Neural crest cell (in vitro differentiated cells): Measurements from ENCODE around the gene TMEM106B. TPM values are rescaled to one million over a fixed set of nuclear protein-coding genes. Genes with fewer than 3 reads are reported as not detected.

ENCODE experiments used
- DNase-seq: peaks from one replicate; pipeline ENCODE4 v3.0.0; 2021; ENCODE audit warnings: low read depth, mixed read lengths, low spot score
- H3K27ac Mint-ChIP-seq: one replicate; pipeline ENCODE4 v1.8.0; 2021; ENCODE audit warnings: mild to moderate bottlenecking, mixed read lengths; ENCODE audit not compliant: unreplicated experiment
- H3K27me3 Mint-ChIP-seq: 2 replicates; pipeline ENCODE4 v1.8.0; 2021; ENCODE audit warnings: low read depth, mild to moderate bottlenecking, mixed read lengths
- H3K36me3 Mint-ChIP-seq: 2 replicates; pipeline ENCODE4 v1.8.0; 2021; ENCODE audit warnings: low read depth, mild to moderate bottlenecking, mixed read lengths
- H3K4me1 Mint-ChIP-seq: 2 replicates; pipeline ENCODE4 v1.8.0; 2021; ENCODE audit warnings: mixed read lengths
- H3K4me3 Mint-ChIP-seq: one replicate; pipeline ENCODE4 v1.8.0; 2021; ENCODE audit warnings: mild to moderate bottlenecking, mixed read lengths
- H3K9me3 Mint-ChIP-seq: 2 replicates; pipeline ENCODE4 v1.8.0; 2021; ENCODE audit warnings: mixed read lengths
- total RNA-seq: library from RNA; stranded (reverse); gene quantifications from 2 replicates; pipeline ENCODE4 v1.2.1, GENCODE V29; 2021
- TF ChIP-seq, protein P1 (sequence below): fragments of 200-600 bp; sonication (generic); conservative IDR thresholded peaks from 2 replicates; pipeline ENCODE4 v1.5.0; 2021; ENCODE audit warnings: antibody characterized with exemption, mild to moderate bottlenecking

The TMEM106B gene
- total RNA-seq, 1 donor from 2014 or later = 31.8 TPM

DNA sequence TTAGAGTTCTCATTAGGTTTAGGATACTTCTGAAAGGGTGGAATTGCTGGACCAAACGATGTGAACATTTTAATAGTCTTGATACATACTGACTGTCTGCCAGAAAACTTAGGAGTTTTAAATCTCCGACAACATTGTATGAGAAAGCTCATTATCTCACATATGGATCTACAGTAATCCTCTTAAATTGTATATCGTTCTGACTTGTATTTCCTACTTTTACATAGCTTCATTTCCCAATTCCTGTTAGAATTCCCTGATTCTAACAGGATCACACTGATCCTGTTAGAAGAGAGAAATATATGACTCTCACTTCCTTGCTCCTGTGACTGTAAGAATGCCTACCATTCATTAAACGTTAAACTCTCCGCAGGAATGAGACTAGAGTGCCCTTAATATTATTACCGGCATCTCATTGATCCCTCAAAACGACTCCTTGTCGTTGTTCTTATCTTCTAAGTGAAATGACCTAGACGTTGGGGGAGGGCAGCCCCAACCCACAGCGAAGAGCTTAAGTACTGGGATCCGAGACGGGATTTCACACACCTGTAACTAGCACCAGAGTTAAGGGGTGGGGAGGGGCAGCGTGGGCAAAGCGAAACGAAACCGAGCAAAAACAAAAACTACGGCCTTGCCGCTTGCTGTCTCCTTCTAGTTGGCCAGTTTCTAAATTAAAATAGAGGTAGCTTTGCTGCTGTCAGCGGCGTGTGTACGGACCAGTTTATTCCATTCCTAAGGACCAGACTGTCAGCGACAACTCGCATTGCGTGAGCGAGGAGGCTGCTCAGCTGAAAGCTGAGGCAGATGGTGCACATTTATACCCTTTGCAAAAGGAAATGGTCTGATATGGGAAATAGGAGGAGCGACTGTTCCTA is 678 bp upstream of the TMEM106B start:
- TF ChIP-seq, protein P1, sequence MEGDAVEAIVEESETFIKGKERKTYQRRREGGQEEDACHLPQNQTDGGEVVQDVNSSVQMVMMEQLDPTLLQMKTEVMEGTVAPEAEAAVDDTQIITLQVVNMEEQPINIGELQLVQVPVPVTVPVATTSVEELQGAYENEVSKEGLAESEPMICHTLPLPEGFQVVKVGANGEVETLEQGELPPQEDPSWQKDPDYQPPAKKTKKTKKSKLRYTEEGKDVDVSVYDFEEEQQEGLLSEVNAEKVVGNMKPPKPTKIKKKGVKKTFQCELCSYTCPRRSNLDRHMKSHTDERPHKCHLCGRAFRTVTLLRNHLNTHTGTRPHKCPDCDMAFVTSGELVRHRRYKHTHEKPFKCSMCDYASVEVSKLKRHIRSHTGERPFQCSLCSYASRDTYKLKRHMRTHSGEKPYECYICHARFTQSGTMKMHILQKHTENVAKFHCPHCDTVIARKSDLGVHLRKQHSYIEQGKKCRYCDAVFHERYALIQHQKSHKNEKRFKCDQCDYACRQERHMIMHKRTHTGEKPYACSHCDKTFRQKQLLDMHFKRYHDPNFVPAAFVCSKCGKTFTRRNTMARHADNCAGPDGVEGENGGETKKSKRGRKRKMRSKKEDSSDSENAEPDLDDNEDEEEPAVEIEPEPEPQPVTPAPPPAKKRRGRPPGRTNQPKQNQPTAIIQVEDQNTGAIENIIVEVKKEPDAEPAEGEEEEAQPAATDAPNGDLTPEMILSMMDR = no peak
- Mint-ChIP-seq H3K27me3 (peaks cover 54% of the 10 kb centered on the region), H3K9me3 (no peaks in the 10 kb centered on the region), H3K4me3 (peak overlapping the region; percentile 94), H3K36me3 (no peaks in the 10 kb centered on the region), H3K27ac (peak overlapping the region; percentile 73), H3K4me1 (peaks cover 23% of the 10 kb centered on the region)
- DNase-seq = no peak

DNA sequence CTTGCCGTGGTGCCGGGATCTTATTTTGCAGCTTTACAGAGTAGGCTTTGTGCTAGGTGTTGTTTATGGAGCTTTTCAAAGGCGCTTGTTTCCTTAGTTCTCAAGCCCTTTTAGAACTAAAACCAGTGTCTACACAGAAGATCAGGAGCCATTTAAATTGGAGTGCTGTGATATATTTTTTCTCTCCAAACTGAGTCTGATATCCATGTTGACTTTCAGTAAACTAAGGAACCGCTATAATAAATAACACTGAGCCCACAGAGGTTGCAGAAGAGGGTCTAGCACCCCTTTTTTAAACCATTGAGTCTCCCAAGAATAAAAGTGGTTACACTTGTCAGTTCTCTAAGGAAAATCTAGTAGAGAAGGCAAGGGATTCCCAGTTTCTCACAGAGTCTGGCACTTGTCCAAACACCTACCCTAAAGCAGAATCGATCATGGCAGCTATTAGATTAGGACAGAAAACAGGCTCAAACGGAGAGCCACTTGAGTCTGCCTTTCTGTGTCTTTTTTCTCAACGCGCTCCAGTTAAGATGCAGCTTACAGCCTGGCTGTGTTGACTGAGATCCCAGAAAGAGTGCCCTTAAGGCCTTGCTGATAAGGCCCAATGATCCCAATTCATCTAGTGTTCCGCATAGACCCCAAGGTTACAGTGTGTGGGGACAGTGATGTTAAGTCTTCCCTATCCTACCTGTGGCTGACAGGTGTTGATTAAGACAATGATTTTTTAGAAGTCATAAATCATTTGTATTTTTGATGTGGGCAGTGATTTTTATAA is 804 bp downstream of the TMEM106B start:
- Mint-ChIP-seq H3K36me3 (peaks cover 3% of the 10 kb centered on the region), H3K27ac (peak overlapping the region; percentile 96), H3K9me3 (no peaks in the 10 kb centered on the region), H3K27me3 (peaks cover 44% of the 10 kb centered on the region), H3K4me3 (peak overlapping the region; percentile 94), H3K4me1 (peaks cover 23% of the 10 kb centered on the region)
- DNase-seq = no peak
- TF ChIP-seq, protein P1 = no peak

DNA sequence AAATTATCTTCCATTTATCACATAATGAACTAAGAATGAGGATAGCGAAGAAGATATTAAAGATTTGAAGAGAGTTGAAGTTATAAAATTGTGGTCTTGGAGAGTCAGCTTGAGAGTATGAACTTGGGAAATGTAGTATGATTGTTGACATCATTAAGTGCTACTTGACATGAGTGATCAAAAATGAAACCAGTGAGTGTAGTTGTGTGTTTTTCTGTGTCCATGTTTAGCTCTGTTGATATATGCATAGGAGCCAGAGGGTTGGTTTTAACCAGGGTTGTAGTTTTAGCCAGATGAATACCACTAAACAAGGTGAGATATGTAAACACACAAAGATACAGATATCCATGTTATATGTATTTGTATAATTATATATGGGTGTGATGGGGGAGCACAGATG is 6.2 kb downstream of the TMEM106B start:
- Mint-ChIP-seq H3K9me3 (no peaks in the 10 kb centered on the region), H3K36me3 (peaks cover 14% of the 10 kb centered on the region), H3K27ac (no peak overlapping the region), H3K27me3 (no peaks in the 10 kb centered on the region), H3K4me3 (no peak overlapping the region), H3K4me1 (peaks cover 9% of the 10 kb centered on the region)
- no peak for DNase-seq
- TF ChIP-seq, protein P1 = no peak

DNA sequence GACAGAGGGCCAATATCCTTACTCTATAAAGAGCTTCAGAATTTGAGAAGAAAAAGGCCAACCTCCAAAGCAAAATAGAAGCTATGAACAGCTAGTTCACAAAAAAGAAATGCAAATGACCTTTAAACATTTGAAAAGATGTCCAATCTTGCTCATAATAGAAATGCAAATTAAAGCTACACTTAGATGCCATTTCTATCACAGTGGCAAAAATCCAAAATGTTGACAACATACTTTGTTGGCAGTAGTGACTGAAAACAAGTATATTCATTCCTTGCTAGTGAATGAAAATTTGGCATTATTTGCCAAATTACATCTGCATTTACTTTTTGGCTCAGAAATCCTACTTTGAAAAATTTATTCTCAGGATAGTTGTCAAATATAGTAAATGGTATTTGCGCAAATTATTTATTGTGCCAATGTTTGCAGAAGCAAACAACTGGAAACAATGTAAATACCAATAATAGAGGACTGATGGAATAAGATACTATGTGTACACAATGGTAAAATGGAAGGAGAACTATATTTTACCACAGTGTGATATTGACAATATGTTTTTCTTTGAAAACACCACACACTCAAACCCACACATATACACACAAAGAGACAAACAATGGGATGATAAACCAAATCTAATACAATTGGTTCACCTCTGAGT is 9.4 kb downstream of the TMEM106B start:
- H3K27me3 Mint-ChIP-seq = no peaks in the 10 kb centered on the region
- H3K4me1 Mint-ChIP-seq = no peaks in the 10 kb centered on the region
- TF ChIP-seq, protein P1 = no peak
- H3K4me3 Mint-ChIP-seq = no peak overlapping the region
- peaks cover 31% of the 10 kb centered on the region for H3K36me3 Mint-ChIP-seq
- no peak for DNase-seq
- no peaks in the 10 kb centered on the region for H3K9me3 Mint-ChIP-seq
- no peak overlapping the region for H3K27ac Mint-ChIP-seq

DNA sequence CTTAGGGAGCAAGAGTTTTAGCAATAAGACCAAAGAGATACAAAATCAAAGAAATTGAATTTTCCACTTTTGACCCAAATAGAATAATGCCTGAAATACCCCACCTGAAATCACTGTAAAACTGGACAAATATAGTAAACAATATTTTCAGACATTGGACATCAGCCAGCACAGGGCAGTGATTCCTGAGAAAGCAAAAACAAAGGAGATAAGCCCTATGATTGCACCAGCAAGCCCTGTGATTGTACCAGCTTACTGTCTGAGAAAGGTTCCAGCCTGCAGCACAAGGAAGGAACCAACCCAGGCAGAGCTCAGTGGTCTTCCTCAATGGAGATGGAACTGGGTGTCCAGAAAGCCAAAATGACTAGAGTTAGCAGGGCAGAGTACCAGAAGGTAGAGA is 10.3 kb downstream of the TMEM106B start:
- TF ChIP-seq, protein P1 = no peak
- H3K27ac Mint-ChIP-seq = no peak overlapping the region
- DNase-seq = no peak
- H3K27me3 Mint-ChIP-seq = no peaks in the 10 kb centered on the region
- peaks cover 40% of the 10 kb centered on the region for H3K36me3 Mint-ChIP-seq
- no peaks in the 10 kb centered on the region for H3K4me1 Mint-ChIP-seq
- H3K4me3 Mint-ChIP-seq = no peak overlapping the region
- H3K9me3 Mint-ChIP-seq = no peaks in the 10 kb centered on the region
